ENCODE results near the gene ANKRD33.

Gene ANKRD33

GRCh38 chr12:51862947-51863346 is 25.0 kb upstream of the ANKRD33 start:
- DNase-seq: no peak

- no peak for DNase-seq
Observed at GRCh38 chr12:51863363-51863932, 24.5 kb upstream of the ANKRD33 start.

DNA sequence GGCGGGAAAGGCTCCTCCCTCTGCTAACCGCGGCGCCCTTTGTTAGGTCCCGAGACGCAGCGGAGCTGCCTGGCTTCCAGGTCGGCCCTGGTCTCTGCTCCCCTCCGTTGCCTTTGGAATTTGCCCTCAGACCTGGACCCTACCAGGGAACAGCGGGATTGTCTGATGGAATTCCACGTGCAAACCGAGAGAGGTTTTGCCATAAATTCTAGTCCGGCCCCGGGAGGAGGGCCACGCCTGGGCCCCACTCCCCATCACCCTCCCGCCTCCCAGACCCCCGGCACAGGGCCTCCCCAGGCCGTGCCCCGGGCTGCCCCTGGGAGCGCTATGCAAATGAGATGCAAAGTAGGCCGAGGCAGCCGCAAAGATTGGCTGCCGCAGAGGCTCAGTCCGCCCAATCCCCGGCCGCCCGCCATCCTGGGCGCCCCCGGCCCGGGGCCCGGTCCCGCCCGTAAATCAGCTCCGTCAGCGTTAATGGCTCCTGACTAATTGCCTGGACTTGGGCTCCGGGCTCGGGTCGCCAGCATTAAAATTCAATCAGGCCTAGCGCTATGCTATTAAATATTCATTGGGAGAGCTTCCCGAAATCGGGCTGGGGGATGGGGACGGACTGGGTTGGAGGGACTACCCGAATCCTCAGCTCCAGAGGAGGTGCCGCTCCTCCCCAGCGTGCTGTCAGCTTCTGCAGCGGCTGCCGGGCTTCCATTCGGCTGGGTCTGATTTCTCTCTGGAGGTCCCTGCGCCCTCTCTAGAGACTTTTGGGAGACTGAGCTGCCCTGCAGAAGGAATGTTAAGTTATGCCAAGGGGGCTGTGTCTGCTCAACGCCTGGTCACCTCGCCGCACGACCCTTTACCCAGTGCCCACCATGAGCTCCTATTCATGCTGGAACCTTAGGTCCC is 23.7 kb upstream of the ANKRD33 start:
- peak; percentile 30 for DNase-seq

DNA sequence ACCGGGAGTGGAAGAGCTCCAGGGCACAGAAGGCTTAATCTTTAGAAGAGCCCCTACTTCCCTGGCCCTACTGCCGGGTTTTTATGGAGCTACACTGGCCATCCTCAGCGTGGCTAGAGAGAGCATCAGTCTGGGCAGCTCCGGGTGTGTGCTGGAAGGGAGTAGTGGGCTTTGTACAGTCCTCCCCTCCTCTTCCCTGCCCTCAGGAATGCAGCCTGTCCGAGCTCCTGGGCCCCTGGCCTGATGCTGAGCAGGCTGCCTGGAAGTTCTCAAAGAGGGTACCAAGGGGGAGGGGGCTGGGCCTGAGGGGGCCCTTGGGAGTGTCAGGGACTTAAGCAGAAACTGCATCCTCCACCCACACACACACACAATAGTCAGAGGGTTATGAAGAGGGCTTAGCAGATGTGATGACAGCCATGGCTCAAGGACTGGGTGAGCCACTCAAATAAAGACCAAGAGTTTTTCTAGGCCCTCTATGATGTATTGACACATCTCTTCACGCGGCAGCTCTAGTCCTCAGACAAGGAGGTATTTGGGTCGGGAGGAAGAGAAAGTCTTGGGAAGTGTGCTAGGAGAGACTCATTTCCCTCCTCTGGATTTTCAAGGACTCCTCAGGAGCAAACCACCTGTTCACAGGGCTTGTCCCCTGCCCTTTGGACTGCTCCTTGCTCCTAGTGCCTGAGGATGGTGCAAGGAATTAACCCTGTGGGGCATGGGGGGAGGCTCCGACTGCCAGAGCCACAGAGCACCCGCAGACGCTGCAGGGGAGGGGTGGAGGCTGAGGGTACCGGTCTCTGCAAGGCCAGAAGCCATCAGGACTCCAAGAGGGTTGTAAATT is 22.9 kb upstream of the ANKRD33 start:
- DNase-seq: no peak

DNA sequence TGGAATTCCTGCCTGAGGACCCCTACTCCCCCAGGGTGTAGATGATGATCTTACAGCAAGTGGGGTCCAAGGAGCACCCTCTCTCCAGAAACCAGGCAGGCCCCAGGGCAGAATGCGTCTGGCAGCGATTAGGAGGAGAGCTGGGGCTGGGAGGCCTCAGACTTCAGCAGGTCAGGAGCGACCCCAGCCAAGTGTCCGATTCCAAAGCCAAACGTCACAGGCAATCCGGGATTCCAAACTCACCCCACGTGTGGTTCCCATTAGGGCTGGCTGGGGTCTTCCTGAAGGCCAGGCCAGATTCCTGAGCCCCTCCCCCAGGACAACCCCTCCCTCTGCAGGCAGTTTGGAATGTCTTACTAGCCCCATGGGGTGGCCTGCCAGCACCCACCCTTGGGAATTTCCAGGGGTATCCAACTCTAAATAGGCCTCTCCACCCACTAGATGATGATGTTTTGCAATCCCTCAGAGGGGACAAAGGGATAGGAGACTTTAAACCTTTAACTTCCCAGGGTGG is 22.1 kb upstream of the ANKRD33 start:
- no peak for DNase-seq

GRCh38 chr12:51866324-51866723 is 21.6 kb upstream of the ANKRD33 start:
- no peak for DNase-seq

- no peak for DNase-seq
Observed at GRCh38 chr12:51866762-51867161, 21.1 kb upstream of the ANKRD33 start.

DNA sequence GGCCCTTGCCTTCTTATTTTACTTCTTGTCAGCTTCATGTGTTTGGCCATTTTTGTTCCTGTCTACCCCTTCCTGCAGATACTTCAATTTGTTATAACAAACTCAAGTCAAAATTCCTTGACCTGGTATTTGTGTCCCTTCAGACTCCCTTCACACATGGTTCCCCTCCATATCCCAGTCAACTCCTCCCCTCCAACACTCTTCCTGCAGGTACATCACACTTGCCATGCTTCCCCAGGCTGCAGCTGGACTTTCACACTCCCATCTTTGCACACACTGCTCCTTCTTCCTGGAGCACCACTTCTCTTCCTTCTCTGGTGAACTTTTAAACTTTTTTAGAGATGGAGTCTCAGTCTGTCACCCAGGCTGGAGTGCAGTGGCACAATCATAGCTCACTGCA is 20.5 kb upstream of the ANKRD33 start:
- DNase-seq: no peak

DNA sequence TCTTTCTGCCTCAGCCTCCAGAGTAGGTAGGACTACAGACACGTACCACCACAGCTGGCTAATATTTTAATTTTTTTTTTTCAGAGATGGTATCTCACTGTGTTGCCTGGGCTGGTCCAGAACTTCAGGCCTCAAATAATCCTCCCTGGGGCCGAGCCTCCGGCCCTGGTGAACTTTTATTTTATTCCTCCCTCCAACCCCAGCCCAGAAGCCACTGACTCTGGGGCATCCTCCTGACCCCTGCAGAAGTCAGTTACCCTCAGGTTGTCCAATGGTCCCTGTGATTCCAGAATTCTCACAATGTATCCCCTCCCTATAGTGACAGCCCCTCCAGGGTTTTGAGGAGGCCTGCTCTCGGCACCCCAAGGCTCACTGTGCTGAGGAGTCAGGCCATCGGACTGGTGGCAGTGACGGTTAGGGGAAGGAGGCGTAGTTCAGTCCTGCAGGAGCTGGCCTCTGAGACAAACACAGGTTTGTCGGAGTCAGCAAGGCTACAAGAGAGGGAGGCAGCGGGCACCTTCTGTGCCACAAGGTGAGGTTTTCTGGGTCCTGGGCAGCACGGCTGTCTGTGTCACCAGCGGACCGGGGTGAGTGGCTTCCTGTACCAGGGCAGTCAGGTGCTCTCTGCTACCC is 20.0 kb upstream of the ANKRD33 start:
- DNase-seq: no peak

GRCh38 chr12:51868821-51869495 is 18.9 kb upstream of the ANKRD33 start:
- no peak for DNase-seq

- DNase-seq: no peak
Observed at GRCh38 chr12:51869496-51869865, 18.4 kb upstream of the ANKRD33 start.

DNA sequence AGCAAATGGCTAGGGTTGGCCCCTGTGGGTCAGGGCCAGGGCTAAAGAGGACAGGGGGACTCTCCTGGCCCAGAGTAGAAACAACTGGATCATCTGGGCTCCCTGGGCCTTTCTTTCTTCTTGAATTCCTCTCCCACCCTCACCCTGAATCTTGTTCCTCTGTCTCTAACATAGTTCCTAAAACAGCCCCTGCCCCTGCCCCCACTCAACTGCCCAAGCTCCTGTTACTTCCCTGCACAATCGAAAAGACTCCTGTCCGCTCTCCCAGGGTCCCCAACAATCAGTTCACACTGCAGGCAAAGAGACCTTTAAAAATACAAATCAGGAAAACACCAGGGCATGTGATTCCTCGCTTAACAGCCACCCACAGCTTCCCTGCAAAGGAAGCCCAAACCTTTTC is 18.0 kb upstream of the ANKRD33 start:
- DNase-seq: no peak

- DNase-seq: no peak
Observed at GRCh38 chr12:51870504-51870903, 17.4 kb upstream of the ANKRD33 start.

GRCh38 chr12:51871126-51871525 is 16.8 kb upstream of the ANKRD33 start:
- DNase-seq: no peak

GRCh38 chr12:51871918-51872688 is 15.8 kb upstream of the ANKRD33 start:
- no peak for DNase-seq

- no peak for DNase-seq
Observed at GRCh38 chr12:51872689-51872981, 15.3 kb upstream of the ANKRD33 start.

DNA sequence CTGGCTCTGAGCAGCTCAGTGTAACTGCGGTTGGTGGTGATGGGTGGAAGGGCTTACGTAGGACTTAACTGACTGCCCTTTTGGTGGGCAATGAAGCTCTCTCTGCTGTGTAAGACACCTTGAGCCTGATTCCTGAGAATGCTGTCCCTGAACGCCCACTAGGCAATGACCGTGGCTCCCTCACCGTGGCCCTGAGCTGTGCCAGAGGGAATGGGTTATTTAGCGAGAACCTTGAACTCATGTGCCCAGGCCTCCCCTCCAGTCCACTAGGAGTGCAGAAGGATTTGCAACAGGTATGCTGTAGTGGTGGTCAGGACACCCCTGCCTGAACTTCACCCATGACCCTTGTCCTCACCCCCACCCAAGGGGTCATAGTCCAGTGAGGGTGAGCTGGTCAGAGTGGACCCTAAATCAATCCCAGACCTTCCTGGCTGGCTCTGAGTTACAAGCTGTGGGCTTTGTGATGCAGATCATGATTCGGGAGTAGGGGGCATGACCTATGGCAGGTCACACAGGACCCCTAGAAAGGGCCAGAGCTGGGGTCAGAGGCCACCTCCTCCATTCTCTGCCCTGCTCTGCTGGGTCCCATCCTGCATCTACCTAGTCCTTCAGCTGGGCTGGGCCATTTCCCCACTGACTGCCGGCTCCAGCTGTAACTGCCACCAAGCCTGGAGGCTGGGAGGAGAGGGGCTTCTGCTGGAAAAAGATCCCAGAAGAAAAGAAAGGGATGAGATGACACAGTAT is 14.5 kb upstream of the ANKRD33 start:
- no peak for DNase-seq

DNA sequence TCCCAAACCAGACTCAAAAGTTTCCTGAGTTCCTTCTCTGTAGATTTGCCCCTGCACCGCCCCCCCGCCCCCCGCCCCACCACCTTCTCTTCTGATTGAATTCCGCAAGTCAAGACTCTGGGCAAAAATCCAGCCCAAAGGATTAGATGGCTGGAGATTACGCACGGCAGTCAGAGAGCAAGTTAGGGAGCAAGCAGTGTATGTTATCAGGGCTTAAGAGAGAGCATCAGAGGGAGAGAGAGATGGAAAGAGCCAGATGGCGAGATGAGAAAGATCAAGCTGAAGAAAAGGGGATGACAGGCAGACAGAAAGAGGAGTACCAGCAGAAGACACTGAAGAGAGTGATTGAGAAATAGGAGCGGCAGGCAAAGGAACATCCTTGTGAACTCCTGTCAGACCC is 13.9 kb upstream of the ANKRD33 start:
- no peak for DNase-seq

DNA sequence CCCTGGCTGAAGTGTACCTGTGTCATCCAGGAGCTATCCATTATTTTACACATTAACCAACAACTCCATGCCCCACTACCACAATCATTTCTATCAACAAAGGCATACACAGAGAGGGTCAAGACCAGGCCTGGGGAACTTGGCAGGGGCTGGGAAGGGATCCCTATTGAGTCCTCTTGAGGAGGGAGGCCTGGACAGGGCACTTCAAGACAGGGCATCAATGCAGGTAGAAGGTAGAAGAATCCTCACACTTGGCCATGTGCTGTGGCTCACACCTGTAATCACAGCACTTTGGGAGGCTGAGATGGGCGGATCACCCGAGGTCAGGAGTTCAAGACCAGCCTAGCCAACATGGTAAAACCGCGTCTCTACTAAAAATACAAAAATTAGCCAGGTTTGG is 13.4 kb upstream of the ANKRD33 start:
- no peak for DNase-seq

DNA sequence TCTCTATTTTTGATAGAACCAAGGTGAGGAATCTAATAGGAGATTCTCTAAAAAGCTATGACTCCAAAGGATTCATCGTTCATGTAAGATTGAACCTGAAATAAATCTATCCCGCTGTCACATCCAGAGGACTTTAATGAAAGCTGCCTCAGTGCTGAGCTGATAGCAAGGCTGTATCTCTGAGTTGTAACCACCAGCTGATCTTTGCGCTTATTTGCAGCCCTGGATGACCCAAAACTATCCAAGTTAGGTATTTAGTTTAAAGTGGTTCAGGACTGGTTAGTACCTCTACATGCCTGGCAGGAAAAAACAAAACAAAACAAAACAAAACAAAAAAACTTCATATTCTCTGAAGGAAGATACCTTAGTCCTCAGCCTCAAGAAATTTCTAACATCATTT is 8.8 kb upstream of the ANKRD33 start:
- no peak for DNase-seq

DNA sequence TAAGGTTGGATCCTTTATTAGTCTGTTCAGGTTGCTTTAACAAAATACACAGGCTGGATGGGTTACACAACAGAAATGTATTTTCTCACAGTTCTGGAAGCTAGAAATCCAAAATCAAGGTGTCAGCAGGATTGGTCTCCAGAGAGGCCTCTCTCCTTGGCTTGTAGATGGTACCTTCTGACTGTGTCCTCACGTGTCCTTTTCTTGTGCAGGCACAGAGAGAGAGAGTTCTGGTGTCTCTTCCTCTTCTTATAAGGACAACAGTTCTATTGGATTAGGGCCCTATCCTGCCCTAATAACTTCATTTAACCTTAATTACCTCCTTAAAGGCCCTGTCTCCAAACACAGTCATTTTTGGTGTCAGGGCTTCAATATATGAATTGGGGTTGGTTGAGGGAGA is 4.6 kb upstream of the ANKRD33 start:
- DNase-seq: no peak

Measured in stimulated activated CD4-positive, alpha-beta T cell treated with anti-CD3 and anti-CD28 coated beads, Interleukin-4, amount 100 ng/mL, for 24 hours (primary cell).